Thyroid gland (tissue), 4 donors: ENCODE data around the gene KDM4E. TPM values are rescaled to one million over a fixed set of nuclear protein-coding genes. Genes with fewer than 3 reads are reported as not detected.

Source experiments
- DNase-seq, 2 donors: peaks; one replicate each; pipeline ENCODE4 v3.0.0-alpha.2; 2019
- H3K27ac ChIP-seq, 3 donors: fragments of 200-600 bp; sonication (generic); 1 replicate in 2 of 3; 2 replicates in 1 of 3; pipeline ENCODE4 v1.5.1; 2016 to 2019; ENCODE audit warnings: mild to moderate bottlenecking in 1 of 3, moderate library complexity in 1 of 3
- H3K27me3 ChIP-seq: fragments of 200-600 bp; sonication (generic); one replicate; pipeline ENCODE4 v1.5.1; 2019
- H3K36me3 ChIP-seq, 2 donors: fragments of 200-600 bp; sonication (generic); one replicate each; pipeline ENCODE4 v1.5.1; 2016 to 2019
- H3K4me1 ChIP-seq, 2 donors: fragments of 200-600 bp; sonication (generic); one replicate each; pipeline ENCODE4 v1.5.1; 2017 to 2019
- H3K4me3 ChIP-seq, 3 donors: fragments of 200-600 bp; sonication (generic); replicated peaks in 1 of 3; 1 replicate in 2 of 3; 2 replicates in 1 of 3; pipeline ENCODE4 v1.5.1; 2016; ENCODE audit warnings: mild to moderate bottlenecking in 1 of 3
- H3K9me3 ChIP-seq: fragments of 200-600 bp; sonication (generic); one replicate; pipeline ENCODE4 v1.5.1; 2017
- CTCF ChIP-seq, 6 experiments: fragments of 200-600 bp in 3 of 6; fragments of 450-650 bp in 3 of 6; sonication (generic) in 3 of 6; IDR thresholded peaks; one replicate each; pipeline ENCODE4 v1.5.1; 2016 to 2019; ENCODE audit warnings: antibody characterized with exemption in 6 of 6, mild to moderate bottlenecking in 2 of 6, inconsistent platforms in 1 of 6, moderate library complexity in 1 of 6
- POLR2A ChIP-seq, 2 donors: fragments of 450-650 bp; IDR thresholded peaks; one replicate each; pipeline ENCODE4 v1.6.1; 2017; ENCODE audit warnings: antibody characterized with exemption in 2 of 2, mild to moderate bottlenecking in 2 of 2, moderate library complexity in 1 of 2
- WGBS, 2 donors: methylation state at CpG; one replicate each; pipeline ENCODE4 v1.1.5; 2017; 5-methylcytosine and 5-hydroxymethylcytosine counted together
- intact Hi-C: fragments of 100-400 bp; cut with DNase I; formaldehyde crosslinking; loops from one replicate; pipeline ENCODE4 v1.15.1; 2023
- total RNA-seq, 4 donors: library from RNA; depleted of rRNA; stranded (reverse); fragments of >200 nt; gene quantifications; one replicate each; pipeline ENCODE4 v1.2.3, GENCODE V29; 2016

The KDM4E gene
- total RNA-seq, 4 donors from 2014 or later: not detected

DNA sequence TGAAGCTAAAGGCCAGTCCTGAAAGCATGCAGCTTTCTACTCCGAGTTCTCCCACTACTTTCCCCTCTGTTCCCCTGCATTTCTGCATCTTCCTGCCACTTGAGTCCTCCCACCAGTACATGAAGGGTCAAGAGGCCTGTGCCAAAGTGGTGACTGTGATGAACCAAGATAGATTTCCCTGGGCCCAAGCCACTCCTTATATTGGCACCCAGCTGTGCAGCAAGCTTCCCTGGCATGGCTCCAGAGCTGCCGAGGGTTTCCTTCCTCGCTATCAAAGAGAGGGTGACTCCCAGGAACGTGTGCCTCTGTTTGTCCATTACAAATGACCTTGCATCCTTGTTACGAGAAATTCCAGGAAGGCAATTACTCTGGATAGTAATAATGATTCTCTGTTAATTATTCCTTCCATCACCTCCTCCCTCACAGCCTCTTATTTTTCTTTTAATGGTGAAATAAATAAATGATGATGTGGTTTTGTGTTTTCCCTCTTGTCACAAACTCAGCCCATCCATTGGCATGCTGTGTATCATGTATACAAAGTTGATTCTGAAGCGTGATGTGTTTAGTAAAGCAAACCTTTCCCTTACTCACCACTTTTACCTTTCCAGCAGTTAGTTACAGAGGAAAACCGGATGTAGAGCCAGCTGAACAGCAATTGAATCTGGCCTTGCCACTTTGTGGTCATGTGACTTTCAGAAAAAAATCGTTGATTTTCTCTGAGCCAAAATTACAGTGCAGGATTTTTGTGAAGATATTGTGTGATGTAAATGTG is 49.9 kb downstream of the KDM4E start:
- no peaks in the 10 kb centered on the region for H3K9me3 ChIP-seq
- no peaks in the 10 kb centered on the region for H3K36me3 ChIP-seq
- intact Hi-C loops: loop anchor here (5.0 kb wide), 2 partner anchors 77 to 692 kb away; no protein-coding TSS in a partner anchor
- no peak overlapping the region for H3K4me3 ChIP-seq
- peak overlapping the region; percentile 77 to 89 (median 79) for H3K27ac ChIP-seq
- no peaks in the 10 kb centered on the region for H3K27me3 ChIP-seq
- TF ChIP-seq POLR2A (IDR thresholded peaks at IDR 0.05) (no peak), CTCF (IDR thresholded peaks at IDR 0.05) (no peak)
- peak; percentile 87 to 91 for DNase-seq
- WGBS, 2 donors: 26 to 30% methylated on average over 8 of the region's 8 CpGs
- peaks cover 32 to 36% of the 10 kb centered on the region in 2 donors for H3K4me1 ChIP-seq

GRCh38 chr11:95076416-95076815 is 51.4 kb downstream of the KDM4E start:
- no peaks in the 10 kb centered on the region for H3K9me3 ChIP-seq
- TF ChIP-seq POLR2A (IDR thresholded peaks at IDR 0.05) (peak in 1 of 2 donors; percentile 15), CTCF (IDR thresholded peaks at IDR 0.05) (no peak)
- intact Hi-C loops: no loop called here
- peaks cover 35 to 45% of the 10 kb centered on the region in 2 donors for H3K4me1 ChIP-seq
- H3K4me3 ChIP-seq: no peak overlapping the region
- H3K36me3 ChIP-seq: no peaks in the 10 kb centered on the region
- peak overlapping the region; percentile 77 to 89 (median 79) for H3K27ac ChIP-seq
- H3K27me3 ChIP-seq: no peaks in the 10 kb centered on the region
- DNase-seq: peak; percentile 76 to 77
- 7 to 11% methylated on average over 1 of the region's 1 CpG for WGBS, 2 donors

GRCh38 chr11:95076981-95077380 is 51.9 kb downstream of the KDM4E start:
- DNase-seq: no peak
- Histone ChIP-seq H3K9me3 (no peaks in the 10 kb centered on the region), H3K4me3 (no peak overlapping the region), H3K36me3 (no peaks in the 10 kb centered on the region), H3K27me3 (no peaks in the 10 kb centered on the region), H3K27ac (peak overlapping the region; percentile 53 to 79 (median 71)), H3K4me1 (peaks cover 35 to 51% of the 10 kb centered on the region in 2 donors)
- TF ChIP-seq POLR2A (IDR thresholded peaks at IDR 0.05): no peak
- TF ChIP-seq CTCF (IDR thresholded peaks at IDR 0.05): no peak
- intact Hi-C loops: no loop called here

Other genes starting within 250 kb of the KDM4E start
- 10 to 100 TPM; 25.7 to 61.6 (median 43.6) TPM for gene CWC15, start 51.7 kb upstream of the KDM4E start, total RNA-seq
- gene KDM4D, start 51.5 kb upstream of the KDM4E start, total RNA-seq: 1 to 10 TPM in 2 of 4 donors, under 1 TPM in 2; 0.83 to 1.2 (median 0.98) TPM
- gene KDM4F, start 24.2 kb downstream of the KDM4E start, total RNA-seq: not detected
- gene SRSF8, start 41.7 kb downstream of the KDM4E start, total RNA-seq: 10 to 100 TPM; 42.9 to 53.5 (median 51.8) TPM
- 10 to 100 TPM; 31.1 to 52.3 (median 36.8) TPM for gene ENDOD1, start 64.6 kb downstream of the KDM4E start, total RNA-seq
- gene SESN3, start 205.9 kb downstream of the KDM4E start, total RNA-seq: 10 to 100 TPM; 54.3 to 82.2 (median 71.8) TPM